ENCODE results near the gene LIMA1. TPM values are rescaled to one million over a fixed set of nuclear protein-coding genes. Genes with fewer than 3 reads are reported as not detected.
"Not testable (repeated sequence)": the region's sequence is repeated elsewhere in the genome, so short reads cannot be mapped to it uniquely, and the experiment has no call there.

Gene LIMA1
- total RNA-seq: 10 to 100 TPM; 23.9 to 62.7 (median 37.2) TPM

- Histone ChIP-seq H3K27ac (replicated peaks in 1 of 4) (peak within 1 kb of the TSS; percentile 82 to 84 (median 84)), H3K9me3 (no peaks in the 10 kb centered on the region), H3K27me3 (no peaks in the 10 kb centered on the region), H3K36me3 (no peaks in the 10 kb centered on the region), H3K4me3 (peak within 1 kb of the TSS; percentile 87 to 96 (median 93)), H3K4me1 (peaks cover 15 to 30% (median 25%) of the 10 kb centered on the region in 4 donors)
- DNase-seq (ENCODE audit: extremely low spot score): peak; percentile 97
- 0% methylated on average over 24 of the region's 52 CpGs for WGBS
- TF ChIP-seq, protein P1, sequence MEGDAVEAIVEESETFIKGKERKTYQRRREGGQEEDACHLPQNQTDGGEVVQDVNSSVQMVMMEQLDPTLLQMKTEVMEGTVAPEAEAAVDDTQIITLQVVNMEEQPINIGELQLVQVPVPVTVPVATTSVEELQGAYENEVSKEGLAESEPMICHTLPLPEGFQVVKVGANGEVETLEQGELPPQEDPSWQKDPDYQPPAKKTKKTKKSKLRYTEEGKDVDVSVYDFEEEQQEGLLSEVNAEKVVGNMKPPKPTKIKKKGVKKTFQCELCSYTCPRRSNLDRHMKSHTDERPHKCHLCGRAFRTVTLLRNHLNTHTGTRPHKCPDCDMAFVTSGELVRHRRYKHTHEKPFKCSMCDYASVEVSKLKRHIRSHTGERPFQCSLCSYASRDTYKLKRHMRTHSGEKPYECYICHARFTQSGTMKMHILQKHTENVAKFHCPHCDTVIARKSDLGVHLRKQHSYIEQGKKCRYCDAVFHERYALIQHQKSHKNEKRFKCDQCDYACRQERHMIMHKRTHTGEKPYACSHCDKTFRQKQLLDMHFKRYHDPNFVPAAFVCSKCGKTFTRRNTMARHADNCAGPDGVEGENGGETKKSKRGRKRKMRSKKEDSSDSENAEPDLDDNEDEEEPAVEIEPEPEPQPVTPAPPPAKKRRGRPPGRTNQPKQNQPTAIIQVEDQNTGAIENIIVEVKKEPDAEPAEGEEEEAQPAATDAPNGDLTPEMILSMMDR (IDR thresholded peaks at IDR 0.05): peak in 2 of 3 experiments; percentile 57 to 66
- TF ChIP-seq EP300 (IDR thresholded peaks at IDR 0.05): no peak
- TF ChIP-seq POLR2AphosphoS5 (IDR thresholded peaks at IDR 0.05): peak; percentile 57 to 85
- peak; percentile 30 for TF ChIP-seq POLR2A (IDR thresholded peaks at IDR 0.05; ENCODE audit: low read depth)
- intact Hi-C loops (cut with DNase I): loop anchor here (5.0 kb wide), 1 partner anchor 61 kb away; no protein-coding TSS in a partner anchor
These were observed at the start of gene LIMA1 for GRCh38 chr12:50283229-50283923. Gene LIMA1, minus strand, starts transcription at chr12:50283520. Its CDS starts 34,769 bp downstream, at chr12:50248751.

DNA sequence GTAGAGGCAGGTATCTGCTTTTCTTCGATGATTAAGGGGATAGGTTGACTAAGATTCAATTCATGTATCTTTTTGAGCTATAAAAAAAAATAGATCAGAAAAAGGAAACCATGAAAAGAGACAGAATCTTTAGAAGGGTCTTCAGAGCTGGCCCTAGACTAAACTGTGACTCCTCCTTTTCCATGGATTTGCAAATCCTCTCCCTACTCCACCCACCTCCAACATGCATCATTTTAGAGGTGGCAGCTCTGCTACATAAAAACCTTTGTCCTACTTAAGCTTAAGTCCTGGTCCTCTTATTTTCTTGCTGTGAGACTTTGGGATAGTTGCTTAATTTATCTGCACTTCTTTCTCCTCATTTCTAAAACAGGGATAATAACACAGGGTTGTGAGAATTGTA, 48.4 kb upstream of the LIMA1 start:
- intact Hi-C loops (cut with DNase I): no loop called here

DNA sequence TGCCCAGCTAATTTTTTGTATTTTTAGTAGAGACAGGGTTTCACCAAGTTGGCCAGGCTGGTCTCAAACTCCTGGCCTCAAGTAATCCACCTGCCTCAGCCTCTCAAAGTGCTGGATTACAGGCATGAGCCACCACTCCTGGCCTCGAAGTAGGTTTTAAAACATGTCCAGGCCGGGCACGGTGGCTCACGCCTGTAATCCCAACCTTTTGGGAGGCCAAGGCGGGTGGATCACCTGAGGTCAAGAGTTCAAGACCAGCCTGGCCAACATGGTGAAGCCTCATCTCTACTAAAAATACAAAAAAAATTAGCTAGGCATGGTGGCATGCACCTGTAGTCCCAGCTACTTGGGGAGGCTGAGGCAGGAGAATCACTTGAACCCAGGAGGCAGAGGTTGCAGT, 45.3 kb upstream of the LIMA1 start:
- WGBS: 98% methylated on average over 5 of the region's 5 CpGs
- DNase-seq (ENCODE audit: extremely low spot score); H3K4me3 ChIP-seq; H3K9me3 ChIP-seq; H3K27me3 ChIP-seq; H3K27ac ChIP-seq (replicated peaks in 1 of 4); intact Hi-C loops (cut with DNase I); H3K36me3 ChIP-seq: not testable (repeated sequence)
- peaks cover 7 to 17% (median 15%) of the 10 kb centered on the region in 4 donors for H3K4me1 ChIP-seq

More for the DNA sequence above, 48.4 kb upstream of the LIMA1 start:
- Histone ChIP-seq H3K27ac (replicated peaks in 1 of 4) (no peak overlapping the region), H3K9me3 (no peaks in the 10 kb centered on the region), H3K27me3 (no peaks in the 10 kb centered on the region), H3K4me1 (peaks cover 1 to 5% (median 4%) of the 10 kb centered on the region in 4 donors), H3K4me3 (no peak overlapping the region), H3K36me3 (no peaks in the 10 kb centered on the region)
- no peak for DNase-seq (ENCODE audit: extremely low spot score)
- TF ChIP-seq POLR2AphosphoS5 (IDR thresholded peaks at IDR 0.05) (no peak), EP300 (IDR thresholded peaks at IDR 0.05) (no peak), POLR2A (IDR thresholded peaks at IDR 0.05; ENCODE audit: low read depth) (no peak)
- TF ChIP-seq, protein P1 (IDR thresholded peaks at IDR 0.05): no peak
- WGBS: 79% methylated on average over 1 of the region's 1 CpG

GRCh38 chr12:50326590-50327284, 43.4 kb upstream of the LIMA1 start:
- whole genome bisulfite sequencing: 57% methylated on average over 4 of the region's 4 CpGs
- DNase-seq (ENCODE audit: extremely low spot score): no peak
- no peak for TF ChIP-seq EP300 (IDR thresholded peaks at IDR 0.05)
- no peak for TF ChIP-seq POLR2AphosphoS5 (IDR thresholded peaks at IDR 0.05)
- TF ChIP-seq, protein P1 (IDR thresholded peaks at IDR 0.05): no peak
- no peak for TF ChIP-seq POLR2A (IDR thresholded peaks at IDR 0.05; ENCODE audit: low read depth)
- Histone ChIP-seq H3K36me3 (no peaks in the 10 kb centered on the region), H3K27me3 (no peaks in the 10 kb centered on the region), H3K4me1 (peaks cover 7 to 17% (median 15%) of the 10 kb centered on the region in 4 donors), H3K27ac (replicated peaks in 1 of 4) (no peak overlapping the region), H3K9me3 (no peaks in the 10 kb centered on the region), H3K4me3 (peak overlapping the region in 1 of 4 donors; percentile 24)
- intact Hi-C loops (cut with DNase I): no loop called here

DNA sequence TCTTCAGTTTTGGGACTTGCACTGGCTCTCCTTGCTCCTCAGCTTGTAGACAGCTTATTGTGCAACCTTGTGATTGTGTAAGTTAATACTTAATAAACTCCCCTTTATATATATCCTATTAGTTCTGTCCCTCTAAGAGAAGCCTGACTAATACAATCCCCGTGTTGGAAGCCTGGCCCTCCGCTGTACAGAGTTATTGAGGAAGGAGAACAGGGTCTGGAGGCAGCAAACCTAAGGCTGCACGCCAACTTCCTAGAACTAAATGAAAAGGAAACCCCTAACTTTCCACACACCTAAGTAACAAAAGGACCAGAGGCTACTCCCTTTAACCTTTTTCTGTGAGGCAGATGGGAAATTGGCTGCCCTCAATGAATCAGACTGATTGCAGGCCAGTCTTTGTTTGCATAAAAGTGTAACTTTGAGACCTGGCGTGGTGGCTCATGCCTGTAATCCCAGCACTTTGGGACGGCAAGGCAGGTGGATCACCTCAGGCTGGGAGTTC, 42.6 kb upstream of the LIMA1 start:
- no peaks in the 10 kb centered on the region for H3K36me3 ChIP-seq
- no peak overlapping the region for H3K27ac ChIP-seq (replicated peaks in 1 of 4)
- no peaks in the 10 kb centered on the region for H3K27me3 ChIP-seq
- TF ChIP-seq POLR2A (IDR thresholded peaks at IDR 0.05; ENCODE audit: low read depth): no peak
- no peak overlapping the region for H3K4me3 ChIP-seq
- intact Hi-C loops (cut with DNase I): no loop called here
- DNase-seq (ENCODE audit: extremely low spot score): no peak
- peaks cover 7 to 17% (median 15%) of the 10 kb centered on the region in 4 donors for H3K4me1 ChIP-seq
- H3K9me3 ChIP-seq: no peaks in the 10 kb centered on the region
- 81% methylated on average over 5 of the region's 5 CpGs for WGBS

GRCh38 chr12:50324770-50325169, 41.5 kb upstream of the LIMA1 start:
- 88% methylated on average over 4 of the region's 4 CpGs for WGBS
- intact Hi-C loops (cut with DNase I); H3K27ac ChIP-seq (replicated peaks in 1 of 4); DNase-seq (ENCODE audit: extremely low spot score); H3K36me3 ChIP-seq; H3K27me3 ChIP-seq; H3K4me3 ChIP-seq; H3K9me3 ChIP-seq: not testable (repeated sequence)
- peaks cover 7 to 17% (median 15%) of the 10 kb centered on the region in 4 donors for H3K4me1 ChIP-seq

- 97% methylated on average over 7 of the region's 7 CpGs for WGBS
- H3K4me3 ChIP-seq; DNase-seq (ENCODE audit: extremely low spot score); H3K9me3 ChIP-seq; H3K36me3 ChIP-seq; H3K27me3 ChIP-seq; H3K27ac ChIP-seq (replicated peaks in 1 of 4); intact Hi-C loops (cut with DNase I): not testable (repeated sequence)
- H3K4me1 ChIP-seq: peaks cover 7 to 17% (median 15%) of the 10 kb centered on the region in 4 donors
These were observed 40.8 kb upstream of the LIMA1 start for GRCh38 chr12:50324077-50324476.
